DLD1 (cell line): ENCODE results near the gene CCDC51.

Source experiments
- in situ Hi-C: cut with HindIII; loops from 2 replicates; pipeline ENCODE4 v1.10.0; 2017; ENCODE audit warnings: low sequenced_read_pairs

CCDC51 gene

GRCh38 chr3:48409291-48410201 lies 30.4 kb downstream of the CCDC51 start:
- in situ Hi-C loops, result loop anchor here (10.0 kb wide), 2 partner anchors 65 to 135 kb away; no protein-coding TSS in a partner anchor

- in situ Hi-C loops, result loop anchor here (10.0 kb wide), 2 partner anchors 64 to 134 kb away; no protein-coding TSS in a partner anchor
These were observed 31.1 kb downstream of the CCDC51 start for GRCh38 chr3:48408823-48409281.

GRCh38 chr3:48407542-48408099 lies 32.3 kb downstream of the CCDC51 start:
- in situ Hi-C loops, result loop anchor here (10.0 kb wide), 2 partner anchors 63 to 133 kb away; no protein-coding TSS in a partner anchor

GRCh38 chr3:48406443-48407431 lies 33.2 kb downstream of the CCDC51 start:
- in situ Hi-C loops, result loop anchor here (10.0 kb wide), 2 partner anchors 62 to 132 kb away; no protein-coding TSS in a partner anchor

GRCh38 chr3:48405971-48406370 lies 33.9 kb downstream of the CCDC51 start:
- in situ Hi-C loops, result loop anchor here (10.0 kb wide), 2 partner anchors 61 to 131 kb away; no protein-coding TSS in a partner anchor

GRCh38 chr3:48405343-48405881 lies 34.5 kb downstream of the CCDC51 start:
- in situ Hi-C loops, result loop anchor here (10.0 kb wide), 2 partner anchors 61 to 131 kb away; no protein-coding TSS in a partner anchor

GRCh38 chr3:48404440-48405342 lies 35.2 kb downstream of the CCDC51 start:
- in situ Hi-C loops, result loop anchor here (10.0 kb wide), 2 partner anchors 60 to 130 kb away; no protein-coding TSS in a partner anchor

- in situ Hi-C loops, result loop anchor here (10.0 kb wide), 2 partner anchors 59 to 129 kb away; no protein-coding TSS in a partner anchor
These were observed 36.1 kb downstream of the CCDC51 start for GRCh38 chr3:48403533-48404439.

GRCh38 chr3:48402907-48403306 lies 37.0 kb downstream of the CCDC51 start:
- in situ Hi-C loops, result loop anchor here (10.0 kb wide), 2 partner anchors 58 to 128 kb away; no protein-coding TSS in a partner anchor

GRCh38 chr3:48402281-48402732 lies 37.6 kb downstream of the CCDC51 start:
- in situ Hi-C loops, result loop anchor here (10.0 kb wide), 2 partner anchors 58 to 128 kb away; no protein-coding TSS in a partner anchor

GRCh38 chr3:48401434-48401901 lies 38.5 kb downstream of the CCDC51 start:
- in situ Hi-C loops, result loop anchor here (10.0 kb wide), 2 partner anchors 57 to 127 kb away; no protein-coding TSS in a partner anchor

GRCh38 chr3:48400824-48401433 lies 39.0 kb downstream of the CCDC51 start:
- in situ Hi-C loops, result loop anchor here (10.0 kb wide), 2 partner anchors 56 to 126 kb away; no protein-coding TSS in a partner anchor

- in situ Hi-C loops, result loop anchor here (5.0 to 10.0 kb wide), 3 partner anchors 38 to 125 kb away; no protein-coding TSS in a partner anchor
These were observed 40.3 kb downstream of the CCDC51 start for GRCh38 chr3:48399387-48400172.

GRCh38 chr3:48398701-48399386 lies 41.1 kb downstream of the CCDC51 start:
- in situ Hi-C loops, result loop anchor here (5.0 kb wide), 1 partner anchor 38 kb away; no protein-coding TSS in a partner anchor
